Liver (tissue), 3 donors: Measurements from ENCODE around the gene C11orf86.
"Not testable (repeated sequence)": the region's sequence is repeated elsewhere in the genome, so short reads cannot be mapped to it uniquely, and the experiment has no call there.

Source experiments
- FOXA1 ChIP-seq: IDR thresholded peaks from 2 replicates; pipeline ENCODE4 v1.6.1; 2016; ENCODE audit warnings: antibody characterized with exemption
- HNF4G ChIP-seq: IDR thresholded peaks from 2 replicates; pipeline ENCODE4 v1.6.1; 2016; ENCODE audit warnings: antibody characterized with exemption
- JUND ChIP-seq, 2 donors: IDR thresholded peaks; 2 replicates each; pipeline ENCODE4 v1.6.1; 2016; ENCODE audit warnings: antibody characterized with exemption in 2 of 2
- RAD21 ChIP-seq, 2 donors: IDR thresholded peaks; 2 replicates each; pipeline ENCODE4 v1.6.1; 2016; ENCODE audit warnings: antibody characterized with exemption in 2 of 2, mild to moderate bottlenecking in 2 of 2
- SP1 ChIP-seq: IDR thresholded peaks from 2 replicates; pipeline ENCODE4 v1.6.1; 2018; ENCODE audit warnings: antibody characterized with exemption, mild to moderate bottlenecking
- TF ChIP-seq, protein P1 (sequence below): fragments of 150-350 bp; IDR thresholded peaks from 2 replicates; pipeline ENCODE4 v1.5.1; 2017; ENCODE audit warnings: improper control_type of control experiment, low read depth, low read length; ENCODE audit not compliant: missing input control
- TF ChIP-seq, protein P2 (sequence below): IDR thresholded peaks from 2 replicates; pipeline ENCODE4 v1.6.1; 2016; ENCODE audit warnings: antibody characterized with exemption, mild to moderate bottlenecking
- TF ChIP-seq, protein P3 (sequence below): IDR thresholded peaks from 2 replicates; pipeline ENCODE4 v1.6.1; 2016; ENCODE audit warnings: antibody characterized with exemption
- TF ChIP-seq, protein P4 (sequence below): IDR thresholded peaks from 2 replicates; pipeline ENCODE4 v1.6.1; 2016; ENCODE audit warnings: antibody characterized with exemption
- donor health status: healthy.
- donor health status: healthy.

DNA sequence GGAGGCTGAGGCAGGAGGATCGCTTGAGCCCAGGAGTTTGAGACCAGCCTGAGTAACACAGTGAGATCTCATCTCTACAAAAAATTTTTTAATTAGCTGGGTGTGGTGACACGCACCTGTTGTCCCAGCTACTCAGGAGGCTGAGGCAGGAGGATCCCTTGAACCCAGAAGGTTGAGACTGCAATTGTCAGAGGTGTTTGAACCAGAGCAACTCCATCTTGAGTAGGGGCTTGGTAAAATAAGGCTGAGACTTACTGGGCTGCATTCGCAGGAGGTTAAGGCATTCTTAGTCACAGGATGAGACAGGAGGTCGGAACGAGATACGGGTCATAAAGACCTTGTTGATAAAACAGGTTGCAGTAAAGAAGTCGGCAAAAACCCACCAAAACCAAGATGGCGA is 30.1 kb downstream of the C11orf86 start:
- not testable (repeated sequence) for TF ChIP-seq SP1; JUND (IDR thresholded peaks at IDR 0.05); HNF4G; RAD21 (IDR thresholded peaks at IDR 0.05); FOXA1
- TF ChIP-seq, protein P1, sequence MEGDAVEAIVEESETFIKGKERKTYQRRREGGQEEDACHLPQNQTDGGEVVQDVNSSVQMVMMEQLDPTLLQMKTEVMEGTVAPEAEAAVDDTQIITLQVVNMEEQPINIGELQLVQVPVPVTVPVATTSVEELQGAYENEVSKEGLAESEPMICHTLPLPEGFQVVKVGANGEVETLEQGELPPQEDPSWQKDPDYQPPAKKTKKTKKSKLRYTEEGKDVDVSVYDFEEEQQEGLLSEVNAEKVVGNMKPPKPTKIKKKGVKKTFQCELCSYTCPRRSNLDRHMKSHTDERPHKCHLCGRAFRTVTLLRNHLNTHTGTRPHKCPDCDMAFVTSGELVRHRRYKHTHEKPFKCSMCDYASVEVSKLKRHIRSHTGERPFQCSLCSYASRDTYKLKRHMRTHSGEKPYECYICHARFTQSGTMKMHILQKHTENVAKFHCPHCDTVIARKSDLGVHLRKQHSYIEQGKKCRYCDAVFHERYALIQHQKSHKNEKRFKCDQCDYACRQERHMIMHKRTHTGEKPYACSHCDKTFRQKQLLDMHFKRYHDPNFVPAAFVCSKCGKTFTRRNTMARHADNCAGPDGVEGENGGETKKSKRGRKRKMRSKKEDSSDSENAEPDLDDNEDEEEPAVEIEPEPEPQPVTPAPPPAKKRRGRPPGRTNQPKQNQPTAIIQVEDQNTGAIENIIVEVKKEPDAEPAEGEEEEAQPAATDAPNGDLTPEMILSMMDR, result not testable (repeated sequence)
- TF ChIP-seq, protein P2, sequence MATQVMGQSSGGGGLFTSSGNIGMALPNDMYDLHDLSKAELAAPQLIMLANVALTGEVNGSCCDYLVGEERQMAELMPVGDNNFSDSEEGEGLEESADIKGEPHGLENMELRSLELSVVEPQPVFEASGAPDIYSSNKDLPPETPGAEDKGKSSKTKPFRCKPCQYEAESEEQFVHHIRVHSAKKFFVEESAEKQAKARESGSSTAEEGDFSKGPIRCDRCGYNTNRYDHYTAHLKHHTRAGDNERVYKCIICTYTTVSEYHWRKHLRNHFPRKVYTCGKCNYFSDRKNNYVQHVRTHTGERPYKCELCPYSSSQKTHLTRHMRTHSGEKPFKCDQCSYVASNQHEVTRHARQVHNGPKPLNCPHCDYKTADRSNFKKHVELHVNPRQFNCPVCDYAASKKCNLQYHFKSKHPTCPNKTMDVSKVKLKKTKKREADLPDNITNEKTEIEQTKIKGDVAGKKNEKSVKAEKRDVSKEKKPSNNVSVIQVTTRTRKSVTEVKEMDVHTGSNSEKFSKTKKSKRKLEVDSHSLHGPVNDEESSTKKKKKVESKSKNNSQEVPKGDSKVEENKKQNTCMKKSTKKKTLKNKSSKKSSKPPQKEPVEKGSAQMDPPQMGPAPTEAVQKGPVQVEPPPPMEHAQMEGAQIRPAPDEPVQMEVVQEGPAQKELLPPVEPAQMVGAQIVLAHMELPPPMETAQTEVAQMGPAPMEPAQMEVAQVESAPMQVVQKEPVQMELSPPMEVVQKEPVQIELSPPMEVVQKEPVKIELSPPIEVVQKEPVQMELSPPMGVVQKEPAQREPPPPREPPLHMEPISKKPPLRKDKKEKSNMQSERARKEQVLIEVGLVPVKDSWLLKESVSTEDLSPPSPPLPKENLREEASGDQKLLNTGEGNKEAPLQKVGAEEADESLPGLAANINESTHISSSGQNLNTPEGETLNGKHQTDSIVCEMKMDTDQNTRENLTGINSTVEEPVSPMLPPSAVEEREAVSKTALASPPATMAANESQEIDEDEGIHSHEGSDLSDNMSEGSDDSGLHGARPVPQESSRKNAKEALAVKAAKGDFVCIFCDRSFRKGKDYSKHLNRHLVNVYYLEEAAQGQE, result not testable (repeated sequence)
- TF ChIP-seq, protein P3, sequence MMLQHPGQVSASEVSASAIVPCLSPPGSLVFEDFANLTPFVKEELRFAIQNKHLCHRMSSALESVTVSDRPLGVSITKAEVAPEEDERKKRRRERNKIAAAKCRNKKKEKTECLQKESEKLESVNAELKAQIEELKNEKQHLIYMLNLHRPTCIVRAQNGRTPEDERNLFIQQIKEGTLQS, result not testable (repeated sequence)
- TF ChIP-seq, protein P4, sequence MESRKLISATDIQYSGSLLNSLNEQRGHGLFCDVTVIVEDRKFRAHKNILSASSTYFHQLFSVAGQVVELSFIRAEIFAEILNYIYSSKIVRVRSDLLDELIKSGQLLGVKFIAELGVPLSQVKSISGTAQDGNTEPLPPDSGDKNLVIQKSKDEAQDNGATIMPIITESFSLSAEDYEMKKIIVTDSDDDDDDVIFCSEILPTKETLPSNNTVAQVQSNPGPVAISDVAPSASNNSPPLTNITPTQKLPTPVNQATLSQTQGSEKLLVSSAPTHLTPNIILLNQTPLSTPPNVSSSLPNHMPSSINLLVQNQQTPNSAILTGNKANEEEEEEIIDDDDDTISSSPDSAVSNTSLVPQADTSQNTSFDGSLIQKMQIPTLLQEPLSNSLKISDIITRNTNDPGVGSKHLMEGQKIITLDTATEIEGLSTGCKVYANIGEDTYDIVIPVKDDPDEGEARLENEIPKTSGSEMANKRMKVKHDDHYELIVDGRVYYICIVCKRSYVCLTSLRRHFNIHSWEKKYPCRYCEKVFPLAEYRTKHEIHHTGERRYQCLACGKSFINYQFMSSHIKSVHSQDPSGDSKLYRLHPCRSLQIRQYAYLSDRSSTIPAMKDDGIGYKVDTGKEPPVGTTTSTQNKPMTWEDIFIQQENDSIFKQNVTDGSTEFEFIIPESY, result not testable (repeated sequence)
